Activated CD4-positive, alpha-beta T cell treated with anti-CD3 and anti-CD28 coated beads for 48 hours (primary cell): ENCODE results near the gene ENKUR.

Experiments used
- DNase-seq: peaks from one replicate; pipeline ENCODE4 v3.0.0-alpha.2; 2020

ENKUR gene

GRCh38 chr10:24938525-24938924 is 77.4 kb downstream of the ENKUR start:
- DNase-seq = no peak

GRCh38 chr10:24938076-24938475 is 77.9 kb downstream of the ENKUR start:
- no peak for DNase-seq

- no peak for DNase-seq
Measured at GRCh38 chr10:24935504-24936292, 80.3 kb downstream of the ENKUR start.
